ENCODE data around the gene TMEM132E. TPM values are rescaled to one million over a fixed set of nuclear protein-coding genes. Genes with fewer than 3 reads are reported as not detected.

Gene TMEM132E
- total and polyA plus RNA-seq, 2 of the 8 experiments (the other 6 are each of a cell fraction or from before 2014, with no cell fraction given), result 0.45 to 0.60 TPM

DNA sequence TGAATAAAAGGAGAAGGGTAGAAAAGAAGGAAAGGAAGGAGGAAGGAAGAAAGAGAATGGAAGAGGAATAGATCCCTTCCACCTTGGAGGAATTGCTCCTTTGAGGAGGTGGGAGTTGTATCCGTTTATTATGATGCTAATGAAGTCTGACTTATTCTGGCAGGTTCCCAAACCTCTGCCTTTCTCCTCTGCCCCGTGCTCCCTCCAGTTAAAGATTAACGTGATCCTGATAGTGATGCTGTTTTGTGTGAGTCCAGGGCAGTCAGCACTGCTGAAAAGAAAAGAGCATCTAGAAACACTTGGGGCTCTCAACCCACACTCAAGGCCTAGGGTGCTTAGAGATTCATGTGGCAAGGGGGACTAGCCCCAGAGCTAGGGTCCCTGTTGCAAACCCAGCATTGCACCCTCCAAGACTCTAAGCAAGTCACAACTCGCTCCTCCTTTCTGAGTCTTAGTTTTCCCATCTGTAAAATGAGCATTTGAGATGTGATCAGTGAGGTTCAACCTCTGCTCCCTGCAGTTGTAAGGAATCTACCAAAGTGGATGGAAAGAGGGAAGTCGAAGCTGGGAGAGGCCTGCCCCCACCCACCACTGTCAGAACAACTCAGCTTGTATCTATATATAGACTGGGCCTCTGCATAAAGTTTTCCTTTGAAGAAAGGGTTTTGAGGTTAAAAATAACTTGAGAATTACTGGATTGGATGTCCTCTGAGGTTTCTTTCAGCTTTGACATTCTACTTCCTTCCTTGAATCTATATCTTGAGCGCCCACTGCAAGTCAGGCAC is 46.9 kb upstream of the TMEM132E start:
- H4K91ac ChIP-seq (replicated peaks; ENCODE audit: insufficient read length, low read length), result no peak overlapping the region
- no peaks in the 10 kb centered on the region for H4K20me1 ChIP-seq (replicated peaks in 1 of 2; ENCODE audit: control insufficient read depth in 1 of 2, insufficient read depth in 2 of 2, low read length in 2 of 2)
- H3K9me3 ChIP-seq (ENCODE audit: insufficient read depth in 2 of 2, low read depth in 1 of 2, low read length in 1 of 2), result no peaks in the 10 kb centered on the region
- H3K4ac ChIP-seq (replicated peaks; ENCODE audit: insufficient read length, low read depth, low read length), result no peak overlapping the region
- H4K5ac ChIP-seq (ENCODE audit: insufficient read length, low read depth, low read length), result no peak overlapping the region
- FAIRE-seq (no peak), DNase-seq (ENCODE audit: low read depth in 1 of 2, low spot score in 2 of 2) (no peak)
- no peaks in the 10 kb centered on the region for H3K79me2 ChIP-seq (ENCODE audit: control insufficient read depth in 1 of 2, insufficient read depth in 2 of 2, low read length in 2 of 2)
- no peaks in the 10 kb centered on the region for H3K79me1 ChIP-seq (ENCODE audit: low read depth, low read length)
- H3K18ac ChIP-seq (ENCODE audit: extremely low read depth, low read length), result no peak overlapping the region
- H3K27ac ChIP-seq (ENCODE audit: low read depth, low read length), result no peak overlapping the region
- no peak overlapping the region for H3K14ac ChIP-seq (ENCODE audit: insufficient read length)
- H2BK5ac ChIP-seq (ENCODE audit: low read depth, low read length), result no peak overlapping the region
- H3K56ac ChIP-seq (replicated peaks; ENCODE audit: insufficient read length, low read depth, low read length), result no peak overlapping the region
- WGBS, 2 experiments (ENCODE audit: extremely low coverage in 1 of 2, insufficient coverage in 1 of 2, insufficient read length in 1 of 2, insufficient replicate concordance in 2 of 2, low coverage in 1 of 2, low lambda C conversion rate in 2 of 2, missing lambda C conversion rate in 1 of 2), result 72% methylated on average over 6 of the region's 6 CpGs; no CpG with 5 or more reads in 1 of the 2 experiments
- no peak overlapping the region for H2AFZ ChIP-seq (ENCODE audit: low read length)
- no peaks in the 10 kb centered on the region for H3K36me3 ChIP-seq (ENCODE audit: control insufficient read depth in 2 of 4, insufficient read depth in 4 of 4, low read length in 3 of 4)
- CTCF ChIA-PET (ENCODE audit: partially characterized antibody), result interaction anchor here (0.7 to 3.9 kb wide), 8 partner anchors 10 to 360 kb away, joined by 3 to 19 read pairs (median 4); no protein-coding TSS in a partner anchor
- no peak overlapping the region for H2BK12ac ChIP-seq (ENCODE audit: low read depth, low read length)
- H3K23ac ChIP-seq (ENCODE audit: insufficient read length), result no peak overlapping the region
- H2BK120ac ChIP-seq (replicated peaks; ENCODE audit: low read depth, low read length), result no peak overlapping the region
- no peaks in the 10 kb centered on the region for H3K23me2 ChIP-seq (ENCODE audit: low read depth, low read length)
- H2BK20ac ChIP-seq (ENCODE audit: low read length), result no peak overlapping the region
- no peak overlapping the region for H3K9ac ChIP-seq (replicated peaks in 1 of 4; ENCODE audit: extremely low read depth in 1 of 4, low read depth in 3 of 4, low read length in 3 of 4)
- TF ChIP-seq SP2 (IDR thresholded peaks at IDR 0.05; ENCODE audit: low read length) (no peak), RXRA (IDR thresholded peaks at IDR 0.05; ENCODE audit: insufficient read depth, low read depth, low read length) (no peak), RNF2 (IDR thresholded peaks at IDR 0.05; ENCODE audit: borderline replicate concordance, low read depth, low read length, missing control alignments, poor library complexity, severe bottlenecking) (no peak), SAP30 (IDR thresholded peaks at IDR 0.05; ENCODE audit: insufficient read depth, insufficient replicate concordance, low read length) (no peak), POU5F1 (IDR thresholded peaks at IDR 0.05; ENCODE audit: low read depth, low read length) (no peak)
- TF ChIP-seq, protein P1, sequence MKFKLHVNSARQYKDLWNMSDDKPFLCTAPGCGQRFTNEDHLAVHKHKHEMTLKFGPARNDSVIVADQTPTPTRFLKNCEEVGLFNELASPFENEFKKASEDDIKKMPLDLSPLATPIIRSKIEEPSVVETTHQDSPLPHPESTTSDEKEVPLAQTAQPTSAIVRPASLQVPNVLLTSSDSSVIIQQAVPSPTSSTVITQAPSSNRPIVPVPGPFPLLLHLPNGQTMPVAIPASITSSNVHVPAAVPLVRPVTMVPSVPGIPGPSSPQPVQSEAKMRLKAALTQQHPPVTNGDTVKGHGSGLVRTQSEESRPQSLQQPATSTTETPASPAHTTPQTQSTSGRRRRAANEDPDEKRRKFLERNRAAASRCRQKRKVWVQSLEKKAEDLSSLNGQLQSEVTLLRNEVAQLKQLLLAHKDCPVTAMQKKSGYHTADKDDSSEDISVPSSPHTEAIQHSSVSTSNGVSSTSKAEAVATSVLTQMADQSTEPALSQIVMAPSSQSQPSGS (IDR thresholded peaks at IDR 0.05; ENCODE audit: low read length), result no peak
- peaks cover 0 to 3% (median 0%) of the 10 kb centered on the region in 4 experiments; a peak in 1 of 7 replicates for H3K4me1 ChIP-seq (replicated peaks in 1 of 4; ENCODE audit: control insufficient read depth in 3 of 4, insufficient read depth in 4 of 4, low read length in 3 of 4)
- no peak overlapping the region for H2AK5ac ChIP-seq (ENCODE audit: low read depth, low read length)
- POLR2A ChIA-PET (ENCODE audit: partially characterized antibody), result no interaction called here
- H3K4me2 ChIP-seq (ENCODE audit: insufficient read depth in 1 of 2, low read depth in 2 of 2, low read length in 2 of 2), result no peak overlapping the region
- H4K8ac ChIP-seq (ENCODE audit: extremely low read depth, insufficient read depth, low read length), result no peak overlapping the region
- H3K27me3 ChIP-seq (replicated peaks in 1 of 4; ENCODE audit: control insufficient read depth in 3 of 4, extremely low read depth in 1 of 4, insufficient read depth in 3 of 4, low read length in 3 of 4), result no peaks in the 10 kb centered on the region; a peak in 1 of 7 replicates
- no peak overlapping the region for H3K4me3 ChIP-seq (ENCODE audit: extremely low read depth in 1 of 4, insufficient read depth in 2 of 4, low read depth in 3 of 4, low read length in 4 of 4)
- no peak overlapping the region for H2BK15ac ChIP-seq (ENCODE audit: low read length)

All from H1 (cell line).